ENCODE measurements around the gene ADGRV1. TPM values are rescaled to one million over a fixed set of nuclear protein-coding genes. Genes with fewer than 3 reads are reported as not detected.

ADGRV1 gene
- polyA plus RNA-seq, 3 donors, result 10.2 to 14.8 (median 10.6) TPM

DNA sequence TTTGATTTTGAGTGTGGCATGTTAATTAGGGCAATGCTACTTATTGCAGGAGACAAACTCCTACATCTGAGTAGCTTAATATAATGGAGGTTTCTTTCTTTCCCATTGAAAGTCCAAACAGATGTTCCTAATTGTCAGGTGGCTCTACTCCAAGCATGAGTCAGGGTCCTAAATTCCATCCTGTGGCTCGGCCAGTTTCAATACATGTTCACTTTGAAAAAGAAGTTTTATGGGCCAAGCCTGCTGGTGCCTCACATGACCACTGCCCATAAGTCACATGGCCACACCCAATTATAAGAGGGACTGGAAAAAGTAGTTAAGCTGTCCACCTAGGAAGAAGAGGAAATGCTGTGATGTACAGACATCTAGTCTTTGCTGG lies 654.1 kb downstream of the ADGRV1 start:
- peak in 2 of 3 donors; percentile 21 to 32 for DNase-seq (ENCODE audit: low read depth in 3 of 3, low spot score in 2 of 3)

Other genes with a start within 250 kb of the ADGRV1 start
- gene CETN3, start 149.0 kb upstream of the ADGRV1 start, polyA plus RNA-seq (ENCODE audit: insufficient read length in 3 of 3), result 10 to 100 TPM; 82.7 to 97.3 (median 84.4) TPM
- 10 to 100 TPM; 10.2 to 10.7 (median 10.7) TPM for gene MBLAC2, start 84.0 kb upstream of the ADGRV1 start, polyA plus RNA-seq (ENCODE audit: insufficient read length in 3 of 3)
- 1 to 10 TPM; 1.8 to 2.9 (median 2.2) TPM for gene POLR3G, start 83.9 kb upstream of the ADGRV1 start, polyA plus RNA-seq (ENCODE audit: insufficient read length in 3 of 3)
- 10 to 100 TPM; 31.4 to 32.4 (median 31.8) TPM for gene LYSMD3, start 29.2 kb upstream of the ADGRV1 start, polyA plus RNA-seq (ENCODE audit: insufficient read length in 3 of 3)